WTC11 (cell line): ENCODE results near the gene CPN1. TPM values are rescaled to one million over a fixed set of nuclear protein-coding genes. Genes with fewer than 3 reads are reported as not detected.

Experiments used
- ATAC-seq: fragments of 200-7000 bp; cut with Tn5 transposase; 2 replicates; pipeline ENCODE4 v1.10.0; 2021; ENCODE audit warnings: mild to moderate bottlenecking, moderate library complexity
- CTCF ChIA-PET: fragments of 300-600 bp; sonication (Branson Sonifier 250); formaldehyde crosslinking; loops from one replicate; lab custom pipeline; 2021; ENCODE audit warnings: antibody characterized with exemption; lab: Charles Lee
- POLR2A ChIA-PET: fragments of 350-600 bp; sonication (Branson Sonifier 250); formaldehyde crosslinking; loops from one replicate; lab custom pipeline; 2021; ENCODE audit warnings: antibody characterized with exemption; lab: Charles Lee
- DNase-seq: peaks from one replicate; pipeline ENCODE4 v3.0.0; 2021; ENCODE audit warnings: low spot score
- H3K27ac Mint-ChIP-seq: 2 replicates; pipeline ENCODE4 v1.8.0; 2021; ENCODE audit warnings: mixed read lengths
- H3K27me3 Mint-ChIP-seq: 2 replicates; pipeline ENCODE4 v1.8.0; 2021; ENCODE audit warnings: low read depth, mild to moderate bottlenecking, moderate library complexity, mixed read lengths
- H3K36me3 Mint-ChIP-seq: 2 replicates; pipeline ENCODE4 v1.8.0; 2021; ENCODE audit warnings: mixed read lengths
- H3K4me1 Mint-ChIP-seq: 2 replicates; pipeline ENCODE4 v1.8.0; 2022; ENCODE audit warnings: mixed read lengths
- H3K4me3 Mint-ChIP-seq: 2 replicates; pipeline ENCODE4 v1.8.0; 2021; ENCODE audit warnings: mild to moderate bottlenecking, moderate library complexity, mixed read lengths
- H3K9me3 Mint-ChIP-seq: 2 replicates; pipeline ENCODE4 v1.8.0; 2021; ENCODE audit warnings: mixed read lengths
- ATF3 ChIP-seq: sonication (generic); formaldehyde crosslinking; conservative IDR thresholded peaks from 2 replicates; pipeline ENCODE4 v1.8.1; 2022; ENCODE audit warnings: mild to moderate bottlenecking, missing genetic modification reagents
- CREB1 ChIP-seq: sonication (generic); formaldehyde crosslinking; IDR thresholded peaks from 2 replicates; pipeline ENCODE4 v1.8.0; 2023; ENCODE audit warnings: mild to moderate bottlenecking, missing genetic modification reagents
- CREM ChIP-seq: sonication (generic); formaldehyde crosslinking; IDR thresholded peaks from 2 replicates; pipeline ENCODE4 v1.8.1; 2022; ENCODE audit warnings: mild to moderate bottlenecking, missing genetic modification reagents, moderate library complexity
- FOXK1 ChIP-seq: sonication (generic); formaldehyde crosslinking; IDR thresholded peaks from 2 replicates; pipeline ENCODE4 v1.8.0; 2022; ENCODE audit warnings: mild to moderate bottlenecking, moderate library complexity, missing genetic modification reagents
- GTF2I ChIP-seq: fragments of 250-450 bp; sonication (Bioruptor Pico); conservative IDR thresholded peaks from 2 replicates; pipeline ENCODE4 v1.4.0; 2021; ENCODE audit warnings: mild to moderate bottlenecking
- MLX ChIP-seq: sonication (generic); formaldehyde crosslinking; IDR thresholded peaks from 2 replicates; pipeline ENCODE4 v1.8.1; 2023; ENCODE audit warnings: mild to moderate bottlenecking, missing genetic modification reagents, moderate library complexity
- MXD4 ChIP-seq: fragments of 250-450 bp; sonication (Bioruptor Pico); IDR thresholded peaks from 2 replicates; pipeline ENCODE4 v1.8.0; 2021; ENCODE audit warnings: mild to moderate bottlenecking, moderate library complexity, borderline replicate concordance
- MYBL2 ChIP-seq: sonication (generic); formaldehyde crosslinking; IDR thresholded peaks from 2 replicates; pipeline ENCODE4 v1.8.1; 2023; ENCODE audit warnings: mild to moderate bottlenecking, moderate library complexity, missing genetic modification reagents
- NFYB ChIP-seq: sonication (generic); formaldehyde crosslinking; conservative IDR thresholded peaks from 2 replicates; pipeline ENCODE4 v1.8.0; 2022; ENCODE audit warnings: low read depth, missing genetic modification reagents
- NR2C2 ChIP-seq: sonication (generic); formaldehyde crosslinking; IDR thresholded peaks from 2 replicates; pipeline ENCODE4 v1.8.0; 2022; ENCODE audit warnings: mild to moderate bottlenecking, missing genetic modification reagents
- PRRX2 ChIP-seq: fragments of 250-450 bp; sonication (Bioruptor Pico); IDR thresholded peaks from 2 replicates; pipeline ENCODE4 v1.8.0; 2021; ENCODE audit warnings: mild to moderate bottlenecking
- RELA ChIP-seq: sonication (generic); formaldehyde crosslinking; IDR thresholded peaks from 2 replicates; pipeline ENCODE4 v1.8.1; 2022; ENCODE audit warnings: missing genetic modification reagents, mild to moderate bottlenecking, borderline replicate concordance
- SOX15 ChIP-seq: fragments of 250-450 bp; sonication (Bioruptor Pico); IDR thresholded peaks from 2 replicates; pipeline ENCODE4 v1.9.0; 2021; ENCODE audit warnings: mild to moderate bottlenecking
- TCF7 ChIP-seq: sonication (generic); formaldehyde crosslinking; IDR thresholded peaks from 2 replicates; pipeline ENCODE4 v1.8.0; 2022; ENCODE audit warnings: mild to moderate bottlenecking, low read depth, missing genetic modification reagents, moderate library complexity
- USF2 ChIP-seq: sonication (generic); formaldehyde crosslinking; IDR thresholded peaks from 2 replicates; pipeline ENCODE4 v1.8.1; 2023; ENCODE audit warnings: mild to moderate bottlenecking, missing genetic modification reagents, moderate library complexity
- ZBTB21 ChIP-seq: sonication (generic); formaldehyde crosslinking; IDR thresholded peaks from 2 replicates; pipeline ENCODE4 v1.8.1; 2023; ENCODE audit warnings: mild to moderate bottlenecking, missing genetic modification reagents, borderline replicate concordance
- ZNF121 ChIP-seq: sonication (generic); formaldehyde crosslinking; IDR thresholded peaks from 2 replicates; pipeline ENCODE4 v1.8.0; 2023; ENCODE audit warnings: missing genetic modification reagents
- ZNF219 ChIP-seq: sonication (generic); formaldehyde crosslinking; IDR thresholded peaks from 2 replicates; pipeline ENCODE4 v1.8.0; 2023; ENCODE audit warnings: missing genetic modification reagents, mild to moderate bottlenecking, borderline replicate concordance
- ZNF232 ChIP-seq: sonication (generic); formaldehyde crosslinking; IDR thresholded peaks from 2 replicates; pipeline ENCODE4 v1.8.0; 2022; ENCODE audit warnings: mild to moderate bottlenecking, missing genetic modification reagents
- ZNF317 ChIP-seq: sonication (generic); formaldehyde crosslinking; IDR thresholded peaks from 2 replicates; pipeline ENCODE4 v1.8.1; 2023; ENCODE audit warnings: low read depth, mild to moderate bottlenecking, moderate library complexity, missing genetic modification reagents, borderline replicate concordance
- ZNF532 ChIP-seq: fragments of 250-450 bp; sonication (Bioruptor Pico); IDR thresholded peaks from 2 replicates; pipeline ENCODE4 v1.9.0; 2021; ENCODE audit warnings: mild to moderate bottlenecking, borderline replicate concordance
- total RNA-seq: library from RNA; stranded (reverse); gene quantifications from 3 replicates; pipeline ENCODE4 v1.2.3, GENCODE V29; 2021
- TF ChIP-seq, protein P1 (sequence below): sonication (generic); formaldehyde crosslinking; IDR thresholded peaks from 2 replicates; pipeline ENCODE4 v1.8.0; 2022; ENCODE audit warnings: missing genetic modification reagents
- TF ChIP-seq, protein P2 (sequence below): sonication (generic); formaldehyde crosslinking; IDR thresholded peaks from 2 replicates; pipeline ENCODE4 v1.8.1; 2022; ENCODE audit warnings: low read depth, mild to moderate bottlenecking, moderate library complexity, missing genetic modification reagents, borderline replicate concordance
- TF ChIP-seq, protein P3 (sequence below): fragments of 200-600 bp; IDR thresholded peaks from 2 replicates; pipeline ENCODE4 v1.8.0; 2022; ENCODE audit warnings: antibody characterized with exemption

The CPN1 gene
- total RNA-seq, 1 experiment from 2014 or later, result 0.42 TPM

DNA sequence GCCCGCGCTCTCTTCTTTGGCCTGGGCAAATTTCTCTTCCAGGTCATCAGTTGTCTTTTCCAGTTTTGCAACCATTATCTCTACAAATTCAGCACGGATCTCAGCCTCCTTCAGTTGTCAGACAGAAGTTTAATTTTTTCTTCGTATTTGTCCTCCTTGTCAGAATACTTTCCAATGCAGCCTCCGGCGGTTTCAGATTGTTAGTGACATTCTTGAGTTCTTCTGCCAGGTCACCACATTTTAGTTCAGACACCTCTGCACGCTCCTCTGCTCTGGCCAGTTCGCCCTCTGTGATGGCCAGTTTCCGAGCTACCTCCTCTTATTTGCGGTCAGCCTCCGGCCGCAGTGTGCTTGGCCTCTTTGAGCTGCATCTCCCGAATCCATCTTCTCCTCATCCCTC, 32.8 kb upstream of the CPN1 start (continued):
- TF ChIP-seq MLX (CRISPR knock-in tag) (no peak), ZBTB21 (CRISPR knock-in tag) (no peak), ZNF121 (CRISPR knock-in tag) (no peak), RELA (no peak), CREM (no peak), MXD4 (CRISPR knock-in tag) (no peak), GTF2I (CRISPR knock-in tag) (no peak), ZNF532 (no peak), MYBL2 (CRISPR knock-in tag) (no peak), PRRX2 (CRISPR knock-in tag) (no peak)

DNA sequence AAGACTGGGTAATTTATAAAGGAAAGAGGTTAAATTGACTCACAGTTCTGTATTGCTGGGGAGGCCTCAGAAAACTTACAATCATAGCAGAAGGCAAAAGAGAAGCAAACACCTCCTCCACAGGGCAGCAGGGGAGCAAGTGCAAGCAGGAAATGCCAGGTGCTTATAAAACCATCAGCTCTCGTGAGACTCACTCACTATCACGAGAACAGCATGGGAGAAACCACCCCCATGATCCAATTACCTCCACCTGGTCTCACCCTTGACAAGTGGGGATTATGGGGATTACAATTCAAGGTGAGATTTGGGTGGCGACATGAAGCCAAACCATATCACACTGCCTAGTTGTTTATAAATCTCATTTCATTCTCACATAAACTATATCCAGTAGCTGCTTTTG, 28.0 kb upstream of the CPN1 start:
- CTCF ChIA-PET, result interaction anchor here (1.1 to 1.3 kb wide), 3 partner anchors 64 to 426 kb away, joined by 3 to 5 read pairs (median 4); partner anchors contain the start of gene HIF1AN
- peak; percentile 72 for ATAC-seq

GRCh38 chr10:100106865-100107264, 25.2 kb upstream of the CPN1 start:
- CTCF ChIA-PET, result no interaction called here
- H3K27ac Mint-ChIP-seq, result no peak overlapping the region
- H3K4me3 Mint-ChIP-seq, result no peak overlapping the region
- peaks cover 14% of the 10 kb centered on the region for H3K36me3 Mint-ChIP-seq
- peaks cover 29% of the 10 kb centered on the region for H3K9me3 Mint-ChIP-seq
- DNase-seq (no peak), ATAC-seq (no peak)
- H3K27me3 Mint-ChIP-seq, result peaks cover 7% of the 10 kb centered on the region; the same call in 1 of the 2 replicates
- POLR2A ChIA-PET, result no interaction called here
- H3K4me1 Mint-ChIP-seq, result peaks cover 18% of the 10 kb centered on the region
- TF ChIP-seq ZNF232 (no peak), SOX15 (CRISPR knock-in tag) (no peak), NR2C2 (CRISPR knock-in tag) (no peak), TCF7 (CRISPR knock-in tag) (no peak), USF2 (CRISPR knock-in tag) (no peak), ZNF219 (CRISPR knock-in tag) (no peak), CREB1 (CRISPR knock-in tag) (no peak)
- TF ChIP-seq, protein P1, sequence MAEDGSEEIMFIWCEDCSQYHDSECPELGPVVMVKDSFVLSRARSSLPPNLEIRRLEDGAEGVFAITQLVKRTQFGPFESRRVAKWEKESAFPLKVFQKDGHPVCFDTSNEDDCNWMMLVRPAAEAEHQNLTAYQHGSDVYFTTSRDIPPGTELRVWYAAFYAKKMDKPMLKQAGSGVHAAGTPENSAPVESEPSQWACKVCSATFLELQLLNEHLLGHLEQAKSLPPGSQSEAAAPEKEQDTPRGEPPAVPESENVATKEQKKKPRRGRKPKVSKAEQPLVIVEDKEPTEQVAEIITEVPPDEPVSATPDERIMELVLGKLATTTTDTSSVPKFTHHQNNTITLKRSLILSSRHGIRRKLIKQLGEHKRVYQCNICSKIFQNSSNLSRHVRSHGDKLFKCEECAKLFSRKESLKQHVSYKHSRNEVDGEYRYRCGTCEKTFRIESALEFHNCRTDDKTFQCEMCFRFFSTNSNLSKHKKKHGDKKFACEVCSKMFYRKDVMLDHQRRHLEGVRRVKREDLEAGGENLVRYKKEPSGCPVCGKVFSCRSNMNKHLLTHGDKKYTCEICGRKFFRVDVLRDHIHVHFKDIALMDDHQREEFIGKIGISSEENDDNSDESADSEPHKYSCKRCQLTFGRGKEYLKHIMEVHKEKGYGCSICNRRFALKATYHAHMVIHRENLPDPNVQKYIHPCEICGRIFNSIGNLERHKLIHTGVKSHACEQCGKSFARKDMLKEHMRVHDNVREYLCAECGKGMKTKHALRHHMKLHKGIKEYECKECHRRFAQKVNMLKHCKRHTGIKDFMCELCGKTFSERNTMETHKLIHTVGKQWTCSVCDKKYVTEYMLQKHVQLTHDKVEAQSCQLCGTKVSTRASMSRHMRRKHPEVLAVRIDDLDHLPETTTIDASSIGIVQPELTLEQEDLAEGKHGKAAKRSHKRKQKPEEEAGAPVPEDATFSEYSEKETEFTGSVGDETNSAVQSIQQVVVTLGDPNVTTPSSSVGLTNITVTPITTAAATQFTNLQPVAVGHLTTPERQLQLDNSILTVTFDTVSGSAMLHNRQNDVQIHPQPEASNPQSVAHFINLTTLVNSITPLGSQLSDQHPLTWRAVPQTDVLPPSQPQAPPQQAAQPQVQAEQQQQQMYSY (CRISPR knock-in tag), result no peak
- TF ChIP-seq, protein P2, sequence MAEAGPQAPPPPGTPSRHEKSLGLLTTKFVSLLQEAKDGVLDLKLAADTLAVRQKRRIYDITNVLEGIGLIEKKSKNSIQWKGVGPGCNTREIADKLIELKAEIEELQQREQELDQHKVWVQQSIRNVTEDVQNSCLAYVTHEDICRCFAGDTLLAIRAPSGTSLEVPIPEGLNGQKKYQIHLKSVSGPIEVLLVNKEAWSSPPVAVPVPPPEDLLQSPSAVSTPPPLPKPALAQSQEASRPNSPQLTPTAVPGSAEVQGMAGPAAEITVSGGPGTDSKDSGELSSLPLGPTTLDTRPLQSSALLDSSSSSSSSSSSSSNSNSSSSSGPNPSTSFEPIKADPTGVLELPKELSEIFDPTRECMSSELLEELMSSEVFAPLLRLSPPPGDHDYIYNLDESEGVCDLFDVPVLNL (CRISPR knock-in tag), result no peak
- TF ChIP-seq, protein P3, sequence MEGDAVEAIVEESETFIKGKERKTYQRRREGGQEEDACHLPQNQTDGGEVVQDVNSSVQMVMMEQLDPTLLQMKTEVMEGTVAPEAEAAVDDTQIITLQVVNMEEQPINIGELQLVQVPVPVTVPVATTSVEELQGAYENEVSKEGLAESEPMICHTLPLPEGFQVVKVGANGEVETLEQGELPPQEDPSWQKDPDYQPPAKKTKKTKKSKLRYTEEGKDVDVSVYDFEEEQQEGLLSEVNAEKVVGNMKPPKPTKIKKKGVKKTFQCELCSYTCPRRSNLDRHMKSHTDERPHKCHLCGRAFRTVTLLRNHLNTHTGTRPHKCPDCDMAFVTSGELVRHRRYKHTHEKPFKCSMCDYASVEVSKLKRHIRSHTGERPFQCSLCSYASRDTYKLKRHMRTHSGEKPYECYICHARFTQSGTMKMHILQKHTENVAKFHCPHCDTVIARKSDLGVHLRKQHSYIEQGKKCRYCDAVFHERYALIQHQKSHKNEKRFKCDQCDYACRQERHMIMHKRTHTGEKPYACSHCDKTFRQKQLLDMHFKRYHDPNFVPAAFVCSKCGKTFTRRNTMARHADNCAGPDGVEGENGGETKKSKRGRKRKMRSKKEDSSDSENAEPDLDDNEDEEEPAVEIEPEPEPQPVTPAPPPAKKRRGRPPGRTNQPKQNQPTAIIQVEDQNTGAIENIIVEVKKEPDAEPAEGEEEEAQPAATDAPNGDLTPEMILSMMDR, result no peak

More for the DNA sequence above, 28.0 kb upstream of the CPN1 start:
- Mint-ChIP-seq H3K9me3 (peaks cover 6% of the 10 kb centered on the region), H3K4me3 (peak overlapping the region; percentile 13; the same call in 1 of the 2 replicates), H3K4me1 (peaks cover 19% of the 10 kb centered on the region), H3K27me3 (peaks cover 8% of the 10 kb centered on the region; the same call in 1 of the 2 replicates), H3K27ac (peak overlapping the region; percentile 67; the same call in 1 of the 2 replicates), H3K36me3 (peaks cover 3% of the 10 kb centered on the region; the same call in 1 of the 2 replicates)
- POLR2A ChIA-PET, result no interaction called here
- TF ChIP-seq ZBTB21 (CRISPR knock-in tag), result no peak
- no peak for TF ChIP-seq NFYB (CRISPR knock-in tag)
- no peak for TF ChIP-seq ZNF317 (CRISPR knock-in tag)
- no peak for TF ChIP-seq ATF3
- no peak for TF ChIP-seq FOXK1 (CRISPR knock-in tag)
- DNase-seq, result peak; percentile 13
